GM18870 (cell line): ENCODE results near the gene NBEAL1.
"Not testable (repeated sequence)": the region's sequence is repeated elsewhere in the genome, so short reads cannot be mapped to it uniquely, and the experiment has no call there.

Experiments used
- ATAC-seq: cut with Tn5 transposase; IDR thresholded peaks from one replicate; pipeline ENCODE4 v1.9.1; 2021; ENCODE audit warnings: moderate library complexity; ENCODE audit not compliant: unreplicated experiment

The NBEAL1 gene

DNA sequence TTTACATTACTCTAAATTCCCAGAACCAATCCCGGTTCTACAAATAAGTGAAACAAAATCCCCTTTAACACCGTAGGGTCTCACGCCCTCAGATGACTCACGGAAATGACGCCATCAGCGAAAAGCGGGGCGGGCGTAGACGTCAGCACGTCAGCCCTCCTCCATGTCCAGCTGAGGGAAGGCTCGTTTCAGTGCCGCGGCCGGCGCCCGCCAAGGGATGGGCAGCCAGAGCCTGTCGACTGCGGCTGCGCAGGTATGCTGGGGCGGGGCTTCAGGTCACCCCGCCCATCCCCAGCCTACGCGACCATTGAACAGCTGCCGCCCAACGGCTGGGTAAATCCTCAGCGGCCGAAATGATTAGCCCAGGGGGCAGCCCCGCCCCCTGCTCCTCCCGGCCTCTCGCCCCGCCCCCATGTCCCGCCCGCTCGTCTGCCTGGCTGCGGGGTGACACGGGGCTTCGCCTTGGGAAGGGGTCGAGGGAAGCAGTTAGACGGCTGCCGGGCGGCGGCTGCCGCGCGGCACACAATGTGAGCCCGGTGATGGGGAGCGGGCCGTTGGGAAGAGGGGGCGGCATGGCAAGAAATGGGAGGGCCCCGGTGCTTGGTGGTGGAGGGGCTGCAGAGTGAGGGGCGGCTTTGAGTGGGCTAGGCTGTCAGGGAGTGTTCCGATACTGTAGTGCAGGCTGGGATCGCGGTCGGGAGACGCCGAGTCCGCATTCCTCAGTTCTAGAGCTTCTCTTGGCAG lies at the start of gene NBEAL1:
Gene NBEAL1 (plus strand): TSS at position 420 of the 744 bp plus-strand sequence. CDS start 1,510 bp downstream, outside the sequence.
- ATAC-seq = peak; percentile 95

GRCh38 chr2:202965810-202966460 lies 48.7 kb upstream of the NBEAL1 start:
- peak; percentile 85 for ATAC-seq

DNA sequence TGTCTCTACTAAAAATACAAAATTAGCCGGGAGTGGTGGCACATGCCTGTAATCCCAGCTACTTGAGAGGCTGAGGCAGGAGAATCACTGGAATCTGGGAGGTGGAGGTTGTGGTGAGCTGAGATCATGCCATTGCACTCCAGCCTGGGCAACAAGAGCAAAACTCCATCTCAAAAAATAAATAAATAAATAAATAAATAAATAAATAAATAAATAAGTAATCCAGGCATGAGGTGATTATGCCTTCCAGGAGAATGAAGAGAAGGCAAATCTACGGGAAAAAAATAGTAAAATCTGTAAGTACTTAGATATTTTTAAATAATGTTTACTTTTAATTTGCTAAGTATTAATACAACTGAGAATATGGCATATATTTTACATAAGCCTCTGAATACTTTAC lies 45.3 kb upstream of the NBEAL1 start:
- not testable (repeated sequence) for ATAC-seq

DNA sequence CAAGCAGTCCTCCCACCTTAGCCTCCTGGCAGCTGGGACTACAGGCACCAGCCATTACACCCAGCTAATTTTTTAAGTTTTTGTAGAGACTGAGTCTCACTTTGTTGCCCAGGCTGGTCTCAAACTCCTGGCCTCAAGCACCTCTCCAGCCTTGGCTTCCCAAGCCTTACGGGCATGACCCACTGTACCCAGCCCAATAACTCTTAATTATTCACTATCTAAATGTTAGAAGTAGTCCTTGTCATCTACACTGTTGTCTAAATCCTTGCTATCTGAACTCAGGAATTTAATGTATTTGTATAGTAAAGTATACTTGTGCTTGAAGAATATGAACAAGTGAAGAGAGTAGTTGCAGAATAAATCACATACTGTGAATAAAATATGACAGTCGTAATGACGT lies 37.9 kb upstream of the NBEAL1 start:
- no peak for ATAC-seq

DNA sequence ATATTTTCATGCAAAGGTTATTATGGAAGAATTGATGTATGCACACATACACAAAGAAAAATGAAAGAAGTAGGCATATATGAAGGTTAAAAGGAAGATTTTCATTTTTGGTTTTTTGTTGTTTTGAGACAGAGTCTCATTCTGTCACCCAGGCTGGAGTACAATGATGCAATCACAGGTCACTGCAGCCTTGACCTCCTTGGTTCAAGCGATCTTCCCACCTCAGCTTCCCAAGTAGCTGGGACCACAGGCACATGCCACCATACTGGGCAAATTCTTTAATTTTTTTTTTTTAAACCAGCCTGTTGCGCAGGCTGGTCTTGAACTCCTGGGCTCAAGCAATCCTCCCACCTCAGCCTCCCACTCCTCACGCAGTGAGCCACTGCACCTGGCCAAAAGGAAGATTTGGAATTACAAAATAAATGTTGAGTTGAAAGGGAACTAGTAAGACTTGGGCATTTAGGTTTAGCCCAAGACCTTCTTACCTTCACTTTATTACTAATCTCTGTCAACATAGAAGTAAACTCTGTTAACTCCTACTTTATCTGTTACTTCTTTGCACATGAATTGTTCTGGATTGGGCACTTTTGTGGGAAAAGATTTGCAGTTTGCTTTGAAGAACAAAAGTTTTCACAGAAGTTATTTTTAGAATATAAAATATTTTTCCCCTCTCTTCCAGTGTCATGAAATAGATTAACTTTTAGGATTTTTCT lies 31.7 kb upstream of the NBEAL1 start:
- no peak for ATAC-seq

DNA sequence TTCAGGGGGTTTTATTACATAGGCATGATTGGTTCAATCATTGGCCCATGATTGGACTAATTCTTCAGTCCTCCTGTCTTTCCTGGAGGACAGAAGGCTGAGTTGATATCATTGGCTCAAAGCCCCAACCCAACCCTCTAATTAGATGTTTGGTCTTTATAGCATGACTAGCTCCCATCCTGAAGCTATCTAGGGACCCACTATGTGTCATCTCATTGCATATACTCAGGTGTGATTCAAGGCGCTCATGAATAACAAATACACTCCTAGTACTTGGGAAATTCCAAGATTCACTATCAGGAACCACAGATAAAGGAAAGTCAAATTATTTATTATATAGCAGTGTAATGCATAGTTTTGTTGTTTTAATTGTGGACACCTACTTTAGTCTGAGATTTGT lies 24.9 kb upstream of the NBEAL1 start:
- no peak for ATAC-seq

- no peak for ATAC-seq
These were observed 24.2 kb upstream of the NBEAL1 start for GRCh38 chr2:202990501-202990900.

GRCh38 chr2:202997113-202997512 lies 17.6 kb upstream of the NBEAL1 start:
- not testable (repeated sequence) for ATAC-seq

- no peak for ATAC-seq
These were observed 12.4 kb upstream of the NBEAL1 start for GRCh38 chr2:203002054-203002821.

- ATAC-seq = no peak
These were observed 11.0 kb upstream of the NBEAL1 start for GRCh38 chr2:203003716-203004115.

DNA sequence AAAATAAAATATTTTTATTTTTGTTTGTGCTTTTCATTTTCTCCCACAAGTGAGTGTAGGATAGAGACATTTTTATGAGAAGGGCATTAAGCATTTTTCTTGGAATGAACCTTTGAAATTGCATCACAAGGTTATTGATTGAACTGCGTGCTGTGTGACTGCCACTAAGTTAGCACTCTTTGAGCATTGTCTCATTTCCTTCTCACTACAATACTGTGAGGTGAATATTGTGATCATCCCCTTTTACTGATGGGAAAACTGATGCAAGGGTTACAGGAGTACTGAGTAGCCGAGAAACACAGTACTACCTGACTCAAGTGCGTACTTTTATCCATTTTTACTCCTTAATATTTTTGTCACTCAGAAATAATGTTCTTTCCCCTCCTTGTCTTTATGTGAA lies 2.0 kb downstream of the NBEAL1 start:
- no peak for ATAC-seq

GRCh38 chr2:203018181-203018580 lies 3.5 kb downstream of the NBEAL1 start:
- no peak for ATAC-seq

- no peak for ATAC-seq
These were observed 4.5 kb downstream of the NBEAL1 start for GRCh38 chr2:203019142-203019541.

DNA sequence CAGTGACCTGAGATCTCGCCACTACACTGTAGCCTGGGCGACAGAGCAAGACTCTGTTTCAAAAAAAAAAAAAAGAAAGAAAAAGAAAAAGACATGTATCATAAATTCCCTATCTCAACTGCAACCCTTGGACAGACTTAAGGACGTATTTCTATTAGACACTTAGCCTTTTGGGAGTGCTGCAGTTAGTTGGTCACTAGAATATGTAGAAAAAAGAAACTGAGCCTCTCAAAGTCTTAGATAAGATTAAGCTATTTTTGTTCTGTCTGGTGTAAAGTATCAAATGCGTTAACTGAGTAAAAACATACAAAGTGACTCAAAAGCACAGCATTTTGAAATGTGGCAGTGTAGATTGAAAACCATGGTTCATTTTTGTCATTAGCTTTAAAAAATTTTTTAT lies 7.3 kb downstream of the NBEAL1 start:
- no peak for ATAC-seq

- no peak for ATAC-seq
These were observed 8.1 kb downstream of the NBEAL1 start for GRCh38 chr2:203022751-203023150.

GRCh38 chr2:203025592-203025991 lies 10.9 kb downstream of the NBEAL1 start:
- ATAC-seq = no peak

- no peak for ATAC-seq
These were observed 15.9 kb downstream of the NBEAL1 start for GRCh38 chr2:203030545-203030944.

DNA sequence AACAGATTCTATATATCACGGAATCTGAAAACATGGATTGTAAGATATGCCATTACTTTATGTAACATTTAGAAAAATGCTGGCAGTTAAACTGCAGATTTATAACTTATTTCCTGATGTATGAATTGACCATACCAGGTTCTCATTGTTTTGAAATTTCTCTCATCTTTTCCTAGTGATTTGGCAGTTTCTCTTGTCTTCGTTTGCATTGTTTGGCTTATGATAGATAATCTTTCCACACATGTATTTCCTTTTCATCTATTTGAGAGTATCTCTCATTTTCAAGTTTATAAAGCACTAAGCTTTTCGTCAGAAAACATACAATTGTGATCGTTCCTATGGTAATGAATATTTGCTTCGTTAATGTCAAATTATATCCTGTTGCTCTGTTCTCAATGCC lies 16.3 kb downstream of the NBEAL1 start:
- ATAC-seq = no peak

DNA sequence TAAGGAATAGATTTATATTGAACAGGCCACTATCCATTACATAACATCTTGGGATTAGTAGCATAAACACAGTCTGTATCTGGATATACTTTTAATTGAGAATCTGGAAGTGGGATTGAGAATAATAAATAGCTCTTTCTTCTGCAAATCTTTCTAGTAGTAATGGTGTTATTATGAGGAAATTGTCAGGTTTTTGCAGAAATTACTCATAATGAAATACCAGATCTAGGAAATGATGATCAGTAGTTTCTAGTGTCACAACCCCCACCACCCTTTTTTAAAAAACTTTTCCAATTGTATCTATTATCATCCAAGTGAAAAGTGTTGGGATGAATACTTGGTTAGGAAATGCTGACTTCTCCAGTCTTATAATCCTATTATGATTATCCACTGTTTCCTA lies 18.7 kb downstream of the NBEAL1 start:
- ATAC-seq = no peak

- no peak for ATAC-seq
These were observed 21.3 kb downstream of the NBEAL1 start for GRCh38 chr2:203035879-203036470.

DNA sequence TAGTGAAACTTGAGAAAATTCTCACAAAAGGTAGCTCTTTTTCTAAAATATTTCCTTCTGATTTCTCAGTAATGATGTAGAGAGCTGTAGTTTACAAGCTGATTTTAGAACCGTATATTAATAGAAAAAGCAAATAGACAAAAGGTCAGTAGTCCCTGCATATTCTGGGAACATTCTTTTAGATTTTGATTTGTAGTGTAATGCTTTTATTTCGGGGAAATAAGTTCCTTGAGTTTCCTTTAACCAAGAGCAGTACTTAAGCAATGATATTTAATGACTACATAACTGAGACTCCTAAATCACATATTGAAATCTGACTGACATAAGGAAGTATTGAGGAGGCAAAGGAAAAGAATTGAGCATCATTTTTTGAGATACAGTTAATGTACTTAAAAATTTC lies 22.4 kb downstream of the NBEAL1 start:
- no peak for ATAC-seq
